GM23338 (cell line): ENCODE data around the gene EFCAB13. TPM values are rescaled to one million over a fixed set of nuclear protein-coding genes. Genes with fewer than 3 reads are reported as not detected.

Experiments
- ATAC-seq: fragments of 200-7000 bp; cut with Tn5 transposase; 3 replicates; pipeline ENCODE4 v1.9.1; 2020
- DNase-seq: peaks from one replicate; pipeline ENCODE4 v3.0.0-alpha.2; 2015; ENCODE audit warnings: low spot score
- H2AFZ ChIP-seq: fragments of 200-600 bp; sonication (generic); 2 replicates; pipeline ENCODE4 v1.8.0; 2016; ENCODE audit warnings: antibody characterized with exemption, mild to moderate bottlenecking, moderate library complexity
- H3F3A ChIP-seq: fragments of 200-600 bp; sonication (generic); replicated peaks from 2 replicates; pipeline ENCODE4 v1.8.0; 2017; ENCODE audit warnings: antibody characterized with exemption, mixed run types, low read depth
- H3K27ac ChIP-seq: fragments of 200-600 bp; sonication (generic); 2 replicates; pipeline ENCODE4 v1.6.1; 2016; ENCODE audit warnings: low read depth
- H3K27me3 ChIP-seq: fragments of 200-600 bp; sonication (generic); 2 replicates; pipeline ENCODE4 v1.8.0; 2016; ENCODE audit warnings: mild to moderate bottlenecking, mixed run types, moderate library complexity; ENCODE audit not compliant: insufficient read depth
- H3K36me3 ChIP-seq: fragments of 200-600 bp; sonication (generic); 2 replicates; pipeline ENCODE4 v1.8.0; 2016; ENCODE audit warnings: mild to moderate bottlenecking; ENCODE audit not compliant: insufficient read depth
- H3K4me1 ChIP-seq: fragments of 200-600 bp; sonication (generic); 2 replicates; pipeline ENCODE4 v1.8.0; 2016; ENCODE audit warnings: mild to moderate bottlenecking, moderate library complexity; ENCODE audit not compliant: insufficient read depth
- H3K4me2 ChIP-seq: fragments of 200-600 bp; sonication (generic); 2 replicates; pipeline ENCODE4 v1.7.1; 2017; ENCODE audit warnings: mixed run types
- H3K4me3 ChIP-seq: fragments of 200-600 bp; sonication (generic); 2 replicates; pipeline ENCODE4 v1.6.1; 2016; ENCODE audit warnings: mixed run types
- H3K79me2 ChIP-seq: fragments of 200-600 bp; sonication (generic); replicated peaks from 2 replicates; pipeline ENCODE4 v1.8.0; 2017; ENCODE audit warnings: mild to moderate bottlenecking; ENCODE audit not compliant: insufficient read depth
- H3K9me2 ChIP-seq: fragments of 200-600 bp; sonication (generic); 2 replicates; pipeline ENCODE4 v1.8.0; 2017; ENCODE audit not compliant: insufficient read depth
- H4K20me1 ChIP-seq: fragments of 200-600 bp; sonication (generic); replicated peaks from 2 replicates; pipeline ENCODE4 v1.8.0; 2017; ENCODE audit warnings: mild to moderate bottlenecking; ENCODE audit not compliant: insufficient read depth
- H3K27ac Mint-ChIP-seq: 2 replicates; pipeline ENCODE4 v1.8.0; 2020; ENCODE audit warnings: inconsistent platforms, mild to moderate bottlenecking, moderate library complexity, mixed read lengths
- H3K27me3 Mint-ChIP-seq: 3 replicates; pipeline ENCODE4 v1.8.0; 2022; ENCODE audit warnings: low read depth, mild to moderate bottlenecking, moderate library complexity, mixed read lengths, inconsistent platforms; ENCODE audit not compliant: insufficient read depth, poor library complexity
- H3K36me3 Mint-ChIP-seq: 3 replicates; pipeline ENCODE4 v1.8.0; 2021; ENCODE audit warnings: low read depth, mild to moderate bottlenecking, inconsistent platforms, moderate library complexity, mixed read lengths
- H3K4me1 Mint-ChIP-seq: 3 replicates; pipeline ENCODE4 v1.8.0; 2020; ENCODE audit warnings: mild to moderate bottlenecking, inconsistent platforms, mixed read lengths
- H3K4me3 Mint-ChIP-seq: 3 replicates; pipeline ENCODE4 v1.8.0; 2021; ENCODE audit warnings: moderate library complexity, mild to moderate bottlenecking, inconsistent platforms, mixed read lengths
- H3K9me3 Mint-ChIP-seq: 3 replicates; pipeline ENCODE4 v1.8.0; 2020; ENCODE audit warnings: moderate library complexity, mild to moderate bottlenecking, inconsistent platforms, mixed read lengths
- CTCF ChIP-seq, 2 experiments: fragments of 200-600 bp in 1 of 2; sonication (generic) in 1 of 2; conservative IDR thresholded peaks; 2 replicates each; pipeline versions ENCODE4 v1.5.1 to v1.6.1; 2016 to 2017; ENCODE audit warnings: antibody characterized with exemption in 2 of 2, low read depth in 2 of 2, mild to moderate bottlenecking in 2 of 2, moderate library complexity in 1 of 2
- EZH2 ChIP-seq: fragments of 200-600 bp; sonication (generic); IDR thresholded peaks from one replicate; pipeline ENCODE4 v1.8.0; 2017; ENCODE audit warnings: antibody characterized with exemption, mild to moderate bottlenecking, low read depth; ENCODE audit not compliant: unreplicated experiment
- NANOG ChIP-seq: IDR thresholded peaks from 2 replicates; pipeline ENCODE4 v1.6.1; 2016; ENCODE audit warnings: antibody characterized with exemption, borderline replicate concordance
- STAT1 ChIP-seq: IDR thresholded peaks from one replicate; pipeline ENCODE4 v1.6.1; 2016; ENCODE audit warnings: antibody characterized with exemption; ENCODE audit not compliant: unreplicated experiment
- ZNF114 ChIP-seq: fragments of 250-450 bp; sonication (Bioruptor Pico); IDR thresholded peaks from 2 replicates; pipeline ENCODE4 v1.5.0; 2020; ENCODE audit warnings: mild to moderate bottlenecking, moderate library complexity
- ZNF331 ChIP-seq: fragments of 250-450 bp; sonication (Bioruptor Pico); IDR thresholded peaks from 2 replicates; pipeline ENCODE4 v1.5.0; 2020; ENCODE audit warnings: low read depth, mild to moderate bottlenecking, moderate library complexity
- ZNF462 ChIP-seq: fragments of 250-450 bp; sonication (Bioruptor Pico); IDR thresholded peaks from 2 replicates; pipeline ENCODE4 v1.5.0; 2020; ENCODE audit warnings: mild to moderate bottlenecking, moderate library complexity
- polyA plus RNA-seq: library from polyadenylated mRNA; unstranded; fragments of >200 nt; fragmentation: Nextera tagmentation; extraction: Ambion mirVana; gene quantifications from 2 replicates; pipeline ENCODE4 v1.2.1, GENCODE V29; 2016
- total RNA-seq: library from RNA; depleted of rRNA; stranded (reverse); fragments of >200 nt; shearing (Covaris generic); gene quantifications from 2 replicates; pipeline ENCODE4 v1.2.3, GENCODE V29; 2014

Gene EFCAB13
- total and polyA plus RNA-seq, 2 experiments from 2014 or later = 4.1 to 5.4 TPM

DNA sequence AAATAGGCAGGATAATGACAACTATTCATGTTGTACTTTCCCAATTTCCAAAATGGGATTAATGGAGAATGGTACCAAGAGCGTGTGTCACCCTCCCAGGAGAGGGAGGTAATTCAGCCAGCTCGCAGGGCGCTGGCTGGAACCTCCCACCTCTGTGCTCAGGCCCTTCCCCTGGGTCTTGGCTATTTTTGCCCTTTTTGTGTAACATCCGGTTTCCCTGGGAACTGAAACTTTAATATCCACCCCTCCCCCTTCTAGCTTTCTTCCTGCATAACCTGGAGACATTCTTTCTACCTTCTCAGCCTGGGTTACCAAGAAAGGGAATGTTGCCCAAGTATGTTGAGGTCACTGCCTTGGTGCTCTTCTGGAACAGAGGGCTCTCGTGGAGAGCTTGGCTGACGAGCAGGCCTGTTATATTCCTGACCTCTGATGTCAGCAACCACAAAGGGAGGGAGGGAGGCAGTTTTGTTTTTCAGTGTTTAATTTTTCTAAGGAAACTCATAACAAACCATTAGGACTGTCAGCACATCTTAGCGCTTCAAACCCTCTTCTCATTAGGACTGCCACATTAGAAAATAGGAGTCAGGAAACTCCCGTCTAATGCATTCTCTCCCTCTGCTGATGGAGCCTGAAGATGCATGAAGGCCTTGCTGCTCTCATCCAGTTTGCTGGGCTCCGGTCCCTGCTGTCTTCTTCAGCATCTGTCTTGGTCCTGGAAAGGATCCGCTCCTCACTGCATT, 44.5 kb upstream of the EFCAB13 start:
- H3K4me3 Mint-ChIP-seq = no peak overlapping the region; the same call in 2 of the 3 replicates
- peaks cover 29% of the 10 kb centered on the region for H3K4me1 ChIP-seq
- no peak overlapping the region; the same call in 1 of the 2 replicates for H2AFZ ChIP-seq
- no peaks in the 10 kb centered on the region; the same call in 1 of the 2 replicates for H3K9me2 ChIP-seq
- no peak overlapping the region for H3K4me2 ChIP-seq
- no peaks in the 10 kb centered on the region for H3F3A ChIP-seq
- TF ChIP-seq NANOG = no peak
- no peak for TF ChIP-seq ZNF114 (CRISPR knock-in tag)
- TF ChIP-seq ZNF462 = 0 out of 2 replicates have a peak, but pooled peaks have one; percentile 26
- H3K9me3 Mint-ChIP-seq = no peaks in the 10 kb centered on the region; the same call in 2 of the 3 replicates
- H3K27me3 ChIP-seq = no peaks in the 10 kb centered on the region
- H3K36me3 Mint-ChIP-seq = no peaks in the 10 kb centered on the region
- no peak overlapping the region for H3K4me3 ChIP-seq
- DNase-seq = peak; percentile 49
- H3K79me2 ChIP-seq = no peaks in the 10 kb centered on the region
- ATAC-seq = no peak
- H3K27ac ChIP-seq = no peak overlapping the region
- H3K4me1 Mint-ChIP-seq = peaks cover 36% of the 10 kb centered on the region
- no peaks in the 10 kb centered on the region for H3K36me3 ChIP-seq
- no peak overlapping the region for H3K27ac Mint-ChIP-seq
- H3K27me3 Mint-ChIP-seq = peaks cover 22% of the 10 kb centered on the region
- no peaks in the 10 kb centered on the region for H4K20me1 ChIP-seq

DNA sequence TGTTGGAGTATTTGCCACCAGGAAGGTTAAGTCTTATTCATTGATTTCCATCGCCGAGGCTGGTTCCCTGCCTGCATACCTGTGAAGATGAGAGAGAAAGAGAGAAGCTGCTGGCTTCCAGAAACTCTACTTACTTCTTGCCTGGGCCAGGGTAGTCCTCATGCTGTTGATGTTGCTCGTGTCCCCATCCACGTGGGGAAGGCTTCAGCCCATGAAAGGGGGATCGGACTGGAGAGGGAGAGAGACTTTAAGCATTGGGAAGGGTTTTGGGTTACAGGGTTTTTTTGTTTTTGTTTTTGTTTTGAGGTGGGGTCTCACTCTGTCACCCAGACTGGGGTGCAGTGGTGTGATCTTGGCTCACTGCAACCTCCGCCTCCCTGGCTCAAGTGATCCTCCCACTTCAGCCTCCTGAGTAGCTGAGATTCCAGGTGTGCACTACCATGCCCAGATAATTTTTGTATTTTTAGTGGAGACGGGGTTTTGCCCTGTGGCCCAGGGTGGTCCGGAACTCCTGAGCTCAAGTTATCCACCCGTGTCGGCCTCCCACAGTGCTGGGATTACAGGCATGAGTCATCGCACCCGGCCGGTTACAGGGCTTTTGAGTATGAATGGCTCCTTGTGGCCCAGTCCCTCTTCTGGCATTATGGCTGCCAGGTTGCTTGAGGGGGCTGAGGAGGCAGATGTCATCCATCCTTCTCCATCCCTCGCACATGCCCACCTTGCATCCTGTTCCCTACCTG, 43.5 kb upstream of the EFCAB13 start:
- Mint-ChIP-seq H3K4me3 (no peak overlapping the region), H3K27ac (no peak overlapping the region), H3K27me3 (peaks cover 17% of the 10 kb centered on the region), H3K9me3 (no peaks in the 10 kb centered on the region; the same call in 2 of the 3 replicates), H3K36me3 (no peaks in the 10 kb centered on the region), H3K4me1 (peaks cover 28% of the 10 kb centered on the region)
- Histone ChIP-seq H3K79me2 (no peaks in the 10 kb centered on the region), H3K9me2 (peaks cover 6% of the 10 kb centered on the region; the same call in 1 of the 2 replicates), H4K20me1 (no peaks in the 10 kb centered on the region; the same call in 1 of the 2 replicates), H3K4me2 (no peak overlapping the region), H2AFZ (no peak overlapping the region), H3K36me3 (no peaks in the 10 kb centered on the region), H3F3A (no peaks in the 10 kb centered on the region), H3K4me3 (no peak overlapping the region), H3K4me1 (peaks cover 23% of the 10 kb centered on the region), H3K27ac (no peak overlapping the region), H3K27me3 (no peaks in the 10 kb centered on the region)
- no peak for DNase-seq
- no peak for ATAC-seq
- no peak for TF ChIP-seq CTCF (conservative IDR thresholded peaks at IDR 0.05; ENCODE audit: low read depth in 2 of 2)
- TF ChIP-seq STAT1 = no peak
- no peak for TF ChIP-seq ZNF114 (CRISPR knock-in tag)
- TF ChIP-seq ZNF331 (CRISPR knock-in tag) = no peak
- TF ChIP-seq EZH2 = no peak
